NAMALWA (cell line): ENCODE measurements around the gene NALCN.

Source experiments
- DNase-seq: peaks from one replicate; pipeline ENCODE4 v3.0.0-alpha.2; 2015; ENCODE audit warnings: low spot score

Gene NALCN

DNA sequence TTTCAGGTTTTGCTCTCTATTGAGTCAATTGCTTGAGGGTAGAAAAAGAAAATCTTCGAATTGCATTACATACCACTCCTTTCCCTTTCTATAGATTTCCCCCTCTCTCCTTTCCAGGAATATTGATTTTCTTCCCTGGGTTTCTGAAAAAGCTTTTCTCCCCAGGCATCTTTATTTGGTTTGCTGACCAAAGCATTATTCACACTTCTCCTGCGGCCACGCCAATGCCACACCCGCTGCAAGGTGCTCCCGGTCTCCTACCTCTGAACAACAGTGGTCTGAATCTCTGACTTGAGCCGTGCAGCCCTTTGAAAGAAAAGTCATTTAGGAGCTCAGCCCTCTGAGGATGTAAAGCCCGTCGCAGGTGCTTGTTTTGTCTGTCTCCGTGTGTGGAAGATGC, 390.8 kb downstream of the NALCN start:
- no peak for DNase-seq

GRCh38 chr13:101019126-101019525, 397.2 kb downstream of the NALCN start:
- no peak for DNase-seq

DNA sequence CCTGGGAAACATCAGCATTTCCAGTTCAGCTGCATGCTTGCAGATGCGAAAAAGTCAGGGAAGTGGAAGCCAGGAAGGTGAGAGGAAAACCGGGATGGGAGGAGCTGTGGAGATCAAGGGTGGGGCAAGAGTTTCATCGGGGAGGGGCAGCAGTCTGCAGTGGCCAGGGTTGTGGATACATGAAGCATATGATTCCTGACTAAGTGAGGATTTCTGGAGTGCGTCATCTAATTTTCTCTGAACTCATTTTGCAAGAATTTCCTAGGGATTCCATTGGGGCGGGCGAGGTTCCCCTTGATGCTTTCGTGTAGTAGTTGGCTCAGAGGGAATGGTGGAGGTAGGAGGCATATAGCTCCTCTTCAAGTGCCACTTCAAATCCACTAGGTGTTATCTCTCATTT, 397.6 kb downstream of the NALCN start:
- no peak for DNase-seq

DNA sequence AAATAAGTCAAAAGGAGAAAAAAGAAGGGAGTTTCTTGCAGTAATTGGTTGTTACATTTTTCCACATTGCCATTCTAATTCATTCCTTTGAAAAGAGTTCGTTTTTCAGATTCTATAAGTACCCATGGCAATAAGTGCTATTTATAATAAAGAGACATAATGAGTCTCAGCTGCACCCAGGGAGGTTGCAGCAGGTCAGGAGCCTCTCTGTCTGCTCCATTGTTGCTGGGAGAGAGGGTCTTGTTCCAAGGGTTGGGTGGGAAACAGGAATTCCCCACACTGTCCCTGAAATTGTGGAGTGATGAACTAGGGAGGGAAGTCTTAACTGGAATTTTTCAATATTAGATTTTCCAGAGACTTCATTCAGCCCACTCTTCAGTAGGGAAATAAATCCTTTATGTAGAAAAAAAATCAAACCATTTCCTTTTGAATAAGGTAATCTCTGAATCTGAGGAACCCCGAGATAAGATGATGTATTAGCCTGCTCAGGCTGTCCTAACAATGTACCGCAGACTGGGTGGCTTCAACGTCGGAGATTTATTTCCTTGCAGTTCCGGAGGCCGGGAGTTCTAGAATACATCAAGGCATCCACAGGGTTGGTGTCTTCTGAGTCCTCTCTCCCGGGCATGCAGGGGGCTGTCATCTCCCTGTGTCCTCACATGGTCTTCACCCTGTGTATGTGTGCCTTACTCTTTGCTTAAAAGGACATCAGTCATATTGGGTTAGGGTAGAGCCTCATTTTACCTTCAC, 399.0 kb downstream of the NALCN start:
- no peak for DNase-seq

- DNase-seq, result no peak
Observed at GRCh38 chr13:101016475-101016874, 399.8 kb downstream of the NALCN start.

GRCh38 chr13:101013245-101013644, 403.1 kb downstream of the NALCN start:
- DNase-seq, result no peak

GRCh38 chr13:101010100-101010499, 406.2 kb downstream of the NALCN start:
- no peak for DNase-seq

DNA sequence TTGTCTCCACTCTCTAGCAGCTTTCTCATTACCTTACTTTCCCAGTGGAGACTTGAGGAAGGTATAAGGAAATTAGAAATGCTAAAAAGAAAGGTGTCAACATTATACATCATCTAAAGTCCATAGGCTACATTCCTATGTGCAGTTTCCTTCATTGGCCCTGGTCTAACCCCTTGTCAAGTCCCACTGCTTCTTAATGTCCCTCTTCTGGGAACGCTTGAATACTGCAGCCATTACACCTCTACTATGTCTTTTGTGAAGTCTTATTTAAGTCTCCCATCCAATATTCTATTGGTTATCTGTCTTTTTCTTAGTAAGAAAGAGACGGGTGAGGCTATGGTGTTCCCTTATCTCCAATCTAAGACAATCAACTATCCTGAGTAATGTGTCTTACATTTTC, 409.1 kb downstream of the NALCN start:
- no peak for DNase-seq
